NCI-H146 (cell line): Measurements from ENCODE around the gene ARHGAP12.
A peak's percentile ranks its signal among the peaks of the same experiment; 100 is the strongest.

Experiments used
- DNase-seq: peaks from one replicate; lab custom pipeline; 2025; lab: John Stamatoyannopoulos, UW

The ARHGAP12 gene

GRCh38 chr10:31875608-31876007 is 53.0 kb downstream of the ARHGAP12 start:
- no peak for DNase-seq

DNA sequence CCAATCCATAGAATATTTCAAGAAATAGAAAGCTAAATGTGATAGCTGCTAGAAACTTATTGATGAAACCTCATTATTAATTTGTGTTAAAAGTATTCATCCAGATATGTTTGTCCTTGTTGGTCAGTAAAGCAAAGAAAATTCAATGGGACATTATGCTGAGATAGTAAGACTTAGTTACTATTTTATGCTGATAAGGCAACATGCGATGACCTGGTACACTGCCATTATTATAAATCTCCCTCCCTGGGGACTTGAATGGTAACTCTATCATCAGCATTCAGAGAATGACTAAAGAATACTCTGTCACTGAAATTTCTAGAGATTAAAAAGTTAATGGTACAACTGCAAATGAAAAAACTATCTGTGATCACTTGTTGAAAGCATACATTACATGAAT is 54.9 kb downstream of the ARHGAP12 start:
- DNase-seq = no peak

DNA sequence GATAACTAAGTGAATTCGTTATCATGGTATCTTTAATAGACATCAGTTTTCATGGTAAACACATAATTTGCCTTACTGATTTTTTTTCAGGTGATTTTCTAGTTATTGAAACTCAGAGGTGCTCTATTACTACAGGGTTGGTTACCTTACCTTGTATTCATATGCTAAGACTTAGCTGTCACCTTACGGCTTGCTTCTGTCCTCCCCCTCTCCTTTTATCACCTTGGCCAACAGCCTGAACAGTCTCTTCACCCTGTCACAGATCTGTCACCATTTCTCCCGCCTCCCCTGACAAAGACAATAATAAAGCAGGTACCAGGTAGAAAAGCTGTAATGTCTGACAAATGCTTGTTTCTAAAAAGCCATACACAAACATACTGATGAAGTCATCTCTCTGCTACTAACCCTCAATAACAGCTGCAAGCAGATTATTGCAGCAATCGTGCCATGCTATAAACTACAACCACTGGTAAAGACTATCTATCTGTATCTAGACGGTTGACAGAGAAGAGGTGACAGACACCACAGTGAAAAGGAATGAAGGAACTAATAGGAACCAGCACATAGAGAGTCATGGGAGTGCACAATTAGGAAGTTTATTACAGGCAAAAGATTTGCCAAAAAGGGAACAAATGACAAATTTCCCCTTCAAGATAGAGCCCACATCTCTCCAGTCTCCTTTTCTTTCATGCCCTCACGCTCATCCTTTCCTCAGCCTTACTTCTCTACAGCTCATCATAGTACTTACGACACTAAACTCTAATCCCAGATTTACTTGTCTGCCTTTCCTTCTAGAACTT is 57.2 kb downstream of the ARHGAP12 start:
- no peak for DNase-seq

GRCh38 chr10:31867646-31868045 is 61.0 kb downstream of the ARHGAP12 start:
- no peak for DNase-seq

DNA sequence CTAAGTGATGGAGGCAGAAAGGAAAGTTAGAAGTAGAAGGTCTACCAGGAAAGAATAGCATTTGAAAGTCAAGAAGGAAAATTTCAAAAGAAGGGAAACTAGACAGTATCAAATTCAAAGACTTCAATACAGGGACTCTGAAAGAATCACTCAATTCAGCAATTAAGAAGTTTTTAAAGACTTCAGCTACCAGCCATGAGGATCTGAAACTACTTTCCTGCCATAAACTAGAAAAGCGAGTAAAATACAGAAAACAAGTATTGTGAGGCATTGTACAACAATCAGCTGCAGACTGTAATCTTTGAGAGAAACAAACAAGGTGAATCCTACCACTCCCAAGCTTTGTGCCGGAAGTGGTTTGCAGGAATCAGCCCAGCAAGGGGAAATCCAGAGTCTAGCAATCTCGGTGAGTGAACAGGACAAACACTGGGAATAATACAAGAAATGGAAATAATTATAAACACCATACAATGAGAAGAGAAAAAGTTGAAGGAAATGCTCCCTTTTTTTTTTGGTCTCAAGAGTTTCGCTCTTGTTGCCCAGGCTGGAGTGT is 62.4 kb downstream of the ARHGAP12 start:
- DNase-seq = no peak

DNA sequence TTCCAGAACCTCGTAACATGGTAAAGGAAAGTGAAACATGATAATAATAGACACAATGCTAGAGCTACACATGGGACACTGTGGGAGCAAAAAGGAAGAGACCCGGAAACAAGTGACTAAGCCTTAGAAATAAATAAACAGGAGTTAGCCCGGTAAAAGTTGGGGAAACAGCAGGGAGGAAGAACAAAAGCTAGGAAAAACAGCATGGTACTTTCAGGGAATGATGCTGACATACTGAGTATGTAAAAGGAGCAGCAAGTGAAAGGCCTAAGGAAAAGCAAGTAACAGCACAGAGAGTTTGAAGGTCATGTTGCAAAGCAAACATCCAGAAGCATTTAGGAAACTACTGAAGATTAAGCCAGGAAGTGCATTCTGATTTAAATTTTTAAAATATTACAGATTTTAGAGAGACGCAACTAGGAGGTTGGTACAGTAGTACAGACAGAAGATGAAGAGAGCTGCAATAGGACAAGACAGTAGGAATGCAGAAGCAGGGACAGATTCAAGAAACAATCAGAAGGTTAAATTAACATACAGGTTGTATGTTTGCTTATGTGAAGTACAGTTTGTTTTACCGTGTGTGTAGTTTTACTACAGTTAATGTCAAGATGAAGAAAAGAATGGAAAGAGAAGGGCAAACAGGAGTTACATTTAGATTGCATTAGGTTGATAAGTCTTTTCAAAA is 63.7 kb downstream of the ARHGAP12 start:
- DNase-seq = peak; percentile 1

DNA sequence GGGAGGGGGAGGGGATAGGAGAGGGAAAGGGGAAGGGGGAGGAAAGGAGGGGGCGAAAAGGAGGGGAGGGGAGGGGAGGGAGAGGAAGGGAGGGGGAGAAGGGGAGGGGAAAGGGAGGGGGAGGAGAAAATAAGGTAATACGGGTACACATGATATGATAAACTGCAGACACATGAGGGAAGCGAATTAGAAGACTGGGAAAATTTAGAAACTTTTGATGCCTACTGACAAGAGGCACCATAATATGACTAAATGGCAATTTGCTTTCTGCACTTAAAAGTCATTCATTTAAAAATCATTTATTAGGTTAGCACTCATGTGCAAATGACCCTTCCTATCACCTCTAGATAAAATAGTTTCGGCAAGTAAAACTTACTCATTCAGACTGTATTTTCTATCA is 73.6 kb downstream of the ARHGAP12 start:
- no peak for DNase-seq

DNA sequence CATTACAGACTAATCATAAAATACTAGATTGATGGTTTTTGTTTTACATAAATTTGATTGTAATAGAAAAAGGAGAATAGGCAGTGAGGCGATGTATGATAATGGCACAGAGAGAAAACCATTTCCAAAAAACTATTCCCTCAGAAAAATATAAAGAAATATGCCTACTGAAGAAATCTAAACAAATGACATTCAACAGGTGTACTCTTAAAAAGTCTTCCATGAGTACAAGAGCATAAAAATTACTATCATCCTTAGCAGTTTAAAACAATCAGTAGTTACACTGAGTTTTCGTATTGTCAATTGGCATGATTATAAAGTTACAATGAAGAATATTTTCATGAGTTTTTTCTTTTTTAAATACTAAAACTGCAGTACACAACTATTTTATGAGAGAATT is 75.0 kb downstream of the ARHGAP12 start:
- no peak for DNase-seq

- no peak for DNase-seq
Observed at GRCh38 chr10:31851216-31851615, 77.4 kb downstream of the ARHGAP12 start.

DNA sequence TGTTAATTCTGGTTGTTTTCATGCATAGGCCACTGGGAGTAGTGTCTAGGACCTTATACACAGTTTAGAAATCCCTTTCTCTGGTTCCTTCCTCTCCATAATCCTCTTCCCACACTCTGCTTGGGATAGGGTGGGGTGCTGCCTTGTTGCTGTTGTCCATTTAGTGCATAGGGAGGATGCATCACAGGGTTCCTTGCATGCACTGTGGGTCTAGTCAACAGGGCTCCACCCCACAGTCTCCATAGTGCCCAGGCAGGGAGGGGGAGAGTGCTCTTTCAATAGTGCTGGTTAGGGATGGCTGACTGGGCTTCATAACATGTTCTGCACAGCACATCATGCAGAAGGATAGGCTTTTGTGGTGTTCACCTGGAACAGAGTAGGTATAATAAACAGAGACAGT is 81.1 kb downstream of the ARHGAP12 start:
- peak; percentile 1 for DNase-seq

DNA sequence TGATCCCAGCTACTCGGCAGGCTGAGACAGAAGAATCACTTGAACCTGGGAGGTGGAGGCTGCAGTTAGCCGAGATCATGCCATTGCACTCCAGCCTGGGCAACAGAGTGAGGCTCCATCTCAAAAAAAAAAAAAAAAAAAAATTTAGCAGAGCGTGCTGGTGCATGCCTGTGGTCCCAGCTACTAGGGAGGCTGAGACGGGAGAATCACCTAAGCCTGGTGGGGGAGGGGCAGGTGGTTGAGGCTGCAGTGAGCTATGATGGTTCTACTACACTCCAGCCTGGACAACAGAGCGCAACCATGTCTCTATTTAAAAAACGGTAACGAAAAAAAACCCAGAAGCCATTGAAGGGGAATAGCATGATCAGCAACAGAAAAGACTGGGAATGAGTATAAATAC is 89.9 kb downstream of the ARHGAP12 start:
- no peak for DNase-seq

- DNase-seq = no peak
Observed at GRCh38 chr10:31838065-31838464, 90.6 kb downstream of the ARHGAP12 start.

- peak; percentile 4 for DNase-seq
Observed at GRCh38 chr10:31836569-31837406, 91.8 kb downstream of the ARHGAP12 start.

DNA sequence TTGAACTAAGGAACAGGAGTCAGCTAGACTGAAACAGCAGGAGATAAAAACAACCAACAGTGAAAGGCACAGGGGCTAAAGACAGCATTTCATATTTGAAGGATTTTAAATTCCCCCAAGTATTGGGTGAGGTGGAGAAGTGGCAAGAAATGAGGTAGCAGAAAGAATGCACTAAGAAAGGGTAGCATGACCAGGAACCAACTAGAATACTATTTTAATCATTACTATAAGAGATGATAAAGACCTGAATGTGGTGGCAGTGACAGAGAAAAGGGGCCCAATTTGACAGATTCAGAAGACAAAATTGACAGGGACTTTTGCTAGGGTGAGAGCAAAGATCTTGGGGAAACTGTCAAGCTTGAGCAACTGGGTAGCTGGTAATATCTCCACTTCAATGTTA is 94.9 kb downstream of the ARHGAP12 start:
- DNase-seq = no peak

- DNase-seq = no peak
Observed at GRCh38 chr10:31832261-31832660, 96.4 kb downstream of the ARHGAP12 start.

DNA sequence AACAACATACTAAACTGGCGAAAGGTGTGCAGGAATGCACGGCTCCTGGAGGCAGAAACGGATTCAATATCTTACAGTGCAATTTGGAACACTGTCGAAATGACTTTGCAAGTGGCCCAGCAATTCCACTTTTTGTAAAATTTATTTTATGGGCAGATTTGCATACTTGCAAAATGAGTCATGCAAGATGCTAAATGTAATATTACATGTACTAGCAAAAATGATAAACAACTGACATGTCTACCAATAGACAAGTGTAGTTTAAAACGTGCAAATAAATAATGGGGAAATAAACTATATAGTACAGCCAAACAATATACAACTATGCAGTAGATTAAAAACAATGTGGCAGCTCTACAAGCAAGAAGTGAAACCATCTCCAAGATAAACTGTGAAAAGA is 97.7 kb downstream of the ARHGAP12 start:
- DNase-seq = no peak

DNA sequence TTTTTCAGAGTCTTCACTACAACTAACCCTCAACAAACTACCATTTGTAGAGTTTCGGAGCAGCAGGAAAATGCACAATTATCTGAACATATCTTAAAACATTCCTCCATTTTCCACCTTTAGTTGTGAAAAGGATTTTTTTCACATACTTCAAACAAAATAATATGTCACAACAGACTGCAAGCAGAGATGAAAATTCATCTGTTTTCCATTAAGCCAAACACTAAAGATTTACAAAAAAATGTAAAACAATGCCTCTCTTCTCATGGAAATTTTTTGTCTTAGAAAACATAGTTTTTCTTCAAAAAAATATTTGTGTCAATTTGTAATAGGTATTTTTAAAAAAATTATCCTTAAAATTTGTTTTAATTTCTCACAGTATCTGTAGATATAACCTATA is 98.9 kb downstream of the ARHGAP12 start:
- no peak for DNase-seq

GRCh38 chr10:31823358-31823757 is 105.3 kb downstream of the ARHGAP12 start:
- no peak for DNase-seq

- no peak for DNase-seq
Observed at GRCh38 chr10:31822616-31823318, 105.9 kb downstream of the ARHGAP12 start.

- DNase-seq = no peak
Observed at GRCh38 chr10:31822150-31822549, 106.5 kb downstream of the ARHGAP12 start.

GRCh38 chr10:31820778-31821369 is 107.8 kb downstream of the ARHGAP12 start:
- DNase-seq = no peak
